Measurements from ENCODE around the gene SETDB1. TPM values are rescaled to one million over a fixed set of nuclear protein-coding genes. Genes with fewer than 3 reads are reported as not detected.

Gene SETDB1
- total and polyA plus RNA-seq, 7 donors: 5.5 to 36.0 (median 24.5) TPM

- Histone ChIP-seq H3K27ac (peak overlapping the region in 1 of 4 donors; percentile 6), H3K27me3 (no peaks in the 10 kb centered on the region), H3K4me3 (no peak overlapping the region), H3K9me3 (no peaks in the 10 kb centered on the region), H3K4me1 (peaks cover 0 to 50% (median 43%) of the 10 kb centered on the region in 4 donors), H3K36me3 (peaks cover 9 to 47% (median 23%) of the 10 kb centered on the region in 4 donors)
- 37 to 48% methylated on average over 2 of the region's 2 CpGs for WGBS, 2 donors
- TF ChIP-seq CTCF (IDR thresholded peaks at IDR 0.05) (no peak), POLR2A (IDR thresholded peaks at IDR 0.05) (no peak)
- intact Hi-C loops (cut with DNase I): no loop called here
- no peak for DNase-seq
These were observed 76.4 kb downstream of the SETDB1 start for GRCh38 chr1:151002611-151003010.

GRCh38 chr1:151003180-151003579 is 77.0 kb downstream of the SETDB1 start:
- intact Hi-C loops (cut with DNase I): no loop called here
- peaks cover 9 to 41% (median 20%) of the 10 kb centered on the region in 4 donors for H3K36me3 ChIP-seq
- DNase-seq: no peak
- no peaks in the 10 kb centered on the region for H3K9me3 ChIP-seq
- peak overlapping the region in 3 of 4 donors; percentile 6 to 37 (median 33) for H3K27ac ChIP-seq
- TF ChIP-seq POLR2A (IDR thresholded peaks at IDR 0.05) (no peak), EP300 (IDR thresholded peaks at IDR 0.05) (no peak), POLR2AphosphoS5 (IDR thresholded peaks at IDR 0.05) (no peak), CTCF (IDR thresholded peaks at IDR 0.05) (no peak)
- no peaks in the 10 kb centered on the region for H3K27me3 ChIP-seq
- peak overlapping the region in 2 of 4 donors; percentile 56 to 63 for H3K4me3 ChIP-seq
- peaks cover 0 to 55% (median 48%) of the 10 kb centered on the region in 4 donors for H3K4me1 ChIP-seq

GRCh38 chr1:151005729-151006319 is 79.7 kb downstream of the SETDB1 start:
- H3K9me3 ChIP-seq: no peaks in the 10 kb centered on the region
- H3K27me3 ChIP-seq: no peaks in the 10 kb centered on the region
- peak overlapping the region; percentile 56 to 73 (median 64) for H3K4me3 ChIP-seq
- H3K4me1 ChIP-seq: peaks cover 0 to 72% (median 60%) of the 10 kb centered on the region in 4 donors
- WGBS, 2 donors: 9 to 23% methylated on average over 4 of the region's 4 CpGs
- peak overlapping the region; percentile 85 to 93 (median 88) for H3K27ac ChIP-seq
- intact Hi-C loops (cut with DNase I): loop anchor here (1.0 kb wide), 1 partner anchor 31 kb away; no protein-coding TSS in a partner anchor
- DNase-seq: no peak
- TF ChIP-seq EP300 (IDR thresholded peaks at IDR 0.05) (no peak), POLR2AphosphoS5 (IDR thresholded peaks at IDR 0.05) (no peak), POLR2A (IDR thresholded peaks at IDR 0.05) (no peak), CTCF (IDR thresholded peaks at IDR 0.05) (no peak)
- H3K36me3 ChIP-seq: peaks cover 0 to 16% (median 6%) of the 10 kb centered on the region in 4 donors

GRCh38 chr1:151006327-151007052 is 80.3 kb downstream of the SETDB1 start, which contains the start of gene MINDY1:
MINDY1 (minus strand) TSS chr1:151006902; CDS start chr1:151002617, 4,285 bp downstream.
- peaks cover 0 to 9% (median 4%) of the 10 kb centered on the region in 4 donors for H3K36me3 ChIP-seq
- H3K27me3 ChIP-seq: no peaks in the 10 kb centered on the region
- peak; percentile 90 for DNase-seq
- intact Hi-C loops (cut with DNase I): loop anchor here (1.0 kb wide), 1 partner anchor 31 kb away; no protein-coding TSS in a partner anchor
- H3K4me1 ChIP-seq: peaks cover 0 to 75% (median 60%) of the 10 kb centered on the region in 4 donors
- 2% methylated on average over 18 of the region's 18 CpGs for WGBS, 2 donors
- H3K27ac ChIP-seq: peak within 1 kb of the TSS; percentile 85 to 93 (median 88)
- TF ChIP-seq POLR2A (IDR thresholded peaks at IDR 0.05) (peak; percentile 69 to 74), EP300 (IDR thresholded peaks at IDR 0.05) (no peak), CTCF (IDR thresholded peaks at IDR 0.05) (peak; percentile 34 to 62 (median 56)), POLR2AphosphoS5 (IDR thresholded peaks at IDR 0.05) (peak; percentile 85 to 91 (median 90))
- peak within 1 kb of the TSS; percentile 56 to 73 (median 66) for H3K4me3 ChIP-seq
- no peaks in the 10 kb centered on the region for H3K9me3 ChIP-seq

All from sigmoid colon (tissue), 7 donors.